Stimulated activated CD4-positive, alpha-beta T cell treated with anti-CD3 and anti-CD28 coated beads, Interleukin-15, amount 100 ng/mL, for 24 hours (primary cell): ENCODE measurements around the gene GADL1.

Experiments
- DNase-seq: peaks from one replicate; pipeline ENCODE4 v3.0.0-alpha.2; 2020

Gene GADL1

GRCh38 chr3:30873671-30874070 is 20.8 kb downstream of the GADL1 start:
- DNase-seq, result no peak

- no peak for DNase-seq
These were observed 21.6 kb downstream of the GADL1 start for GRCh38 chr3:30872879-30873278.

GRCh38 chr3:30871720-30872119 is 22.7 kb downstream of the GADL1 start:
- no peak for DNase-seq

DNA sequence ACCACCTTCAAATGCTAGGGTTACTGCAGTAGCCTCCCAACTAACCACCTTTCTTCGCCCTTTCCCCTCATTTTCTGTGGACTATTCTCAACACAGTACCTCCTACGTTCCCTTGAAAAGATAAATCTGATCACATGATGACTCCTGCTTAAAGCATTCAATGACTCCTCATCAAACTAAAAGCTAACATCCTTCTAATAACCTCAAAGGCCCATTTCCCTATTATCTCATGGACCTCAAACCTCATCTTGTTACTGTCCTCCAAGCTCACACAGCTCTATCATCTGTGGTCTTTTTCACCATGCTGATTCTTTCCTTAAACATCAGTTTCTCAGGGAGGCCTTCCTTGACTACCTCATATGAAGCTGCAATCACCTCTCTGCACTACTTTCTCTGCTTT is 29.6 kb downstream of the GADL1 start:
- DNase-seq, result no peak

- no peak for DNase-seq
These were observed 30.3 kb downstream of the GADL1 start for GRCh38 chr3:30864132-30864531.

- DNase-seq, result no peak
These were observed 32.5 kb downstream of the GADL1 start for GRCh38 chr3:30862004-30862403.

DNA sequence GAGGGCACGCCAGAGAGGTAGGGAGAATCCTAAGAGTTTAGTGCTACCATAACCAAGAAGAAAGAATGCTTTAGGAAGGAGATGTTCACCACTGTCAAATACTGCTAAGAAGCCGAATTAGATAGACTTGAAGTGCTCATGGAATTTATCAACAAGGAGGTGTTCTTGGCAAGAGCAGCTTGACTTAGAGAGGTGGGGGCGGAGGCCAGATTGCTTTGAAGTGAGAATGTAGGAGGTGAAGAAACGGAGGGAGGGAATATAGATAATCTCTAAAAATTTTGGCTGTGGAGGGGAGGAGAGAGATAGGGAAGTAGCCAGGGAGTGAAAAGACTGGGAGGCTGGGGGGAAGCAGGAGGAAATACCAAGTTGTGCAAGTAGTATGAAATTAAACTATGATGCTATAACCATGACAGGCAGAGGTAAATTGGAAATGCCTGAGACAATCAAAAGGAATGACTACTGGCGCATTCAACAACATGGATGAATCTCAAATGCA is 35.5 kb downstream of the GADL1 start:
- DNase-seq, result no peak

DNA sequence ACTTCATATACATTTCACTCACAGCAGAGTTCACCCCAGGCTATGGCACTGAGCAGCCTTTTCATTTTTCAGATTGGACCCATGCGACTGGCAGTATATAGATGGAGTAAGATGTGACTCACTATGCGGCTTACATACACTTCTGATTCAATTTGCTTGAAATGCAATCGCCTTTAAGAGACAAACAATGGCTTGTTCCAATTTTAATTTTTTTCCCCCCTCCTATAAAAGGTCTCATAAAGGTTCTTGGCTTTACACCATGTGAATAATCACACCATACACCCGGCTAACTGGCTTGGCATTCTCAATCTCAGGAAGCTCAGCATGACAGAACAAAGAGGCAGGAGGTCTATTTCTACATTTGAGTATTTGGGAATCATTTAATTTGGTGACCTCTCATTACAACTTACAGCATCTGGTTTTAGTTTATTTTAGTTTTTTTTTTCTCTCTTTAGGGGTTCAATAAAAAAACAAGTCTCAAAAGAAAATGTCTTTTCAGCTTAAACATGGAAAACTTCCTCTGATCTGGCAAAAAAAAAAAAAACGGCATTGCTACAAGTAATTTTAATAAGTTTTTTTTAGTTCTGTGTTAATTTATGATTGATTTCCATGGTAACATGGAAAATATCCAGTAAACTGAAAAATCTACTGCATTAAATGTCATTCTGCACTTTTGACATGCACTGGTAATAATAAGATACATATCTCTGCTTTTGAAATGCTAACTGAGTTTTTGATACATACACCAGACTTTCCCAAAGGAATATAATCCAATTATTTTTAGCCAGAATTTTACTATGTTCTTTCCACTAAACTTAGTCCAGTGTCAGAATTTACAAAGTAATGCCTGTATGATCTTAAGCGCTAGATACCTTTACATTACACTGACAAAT is 38.8 kb downstream of the GADL1 start:
- no peak for DNase-seq

- DNase-seq, result no peak
These were observed 41.6 kb downstream of the GADL1 start for GRCh38 chr3:30852833-30853232.

GRCh38 chr3:30848087-30848779 is 46.2 kb downstream of the GADL1 start:
- DNase-seq, result no peak

- no peak for DNase-seq
These were observed 46.9 kb downstream of the GADL1 start for GRCh38 chr3:30847592-30847991.

DNA sequence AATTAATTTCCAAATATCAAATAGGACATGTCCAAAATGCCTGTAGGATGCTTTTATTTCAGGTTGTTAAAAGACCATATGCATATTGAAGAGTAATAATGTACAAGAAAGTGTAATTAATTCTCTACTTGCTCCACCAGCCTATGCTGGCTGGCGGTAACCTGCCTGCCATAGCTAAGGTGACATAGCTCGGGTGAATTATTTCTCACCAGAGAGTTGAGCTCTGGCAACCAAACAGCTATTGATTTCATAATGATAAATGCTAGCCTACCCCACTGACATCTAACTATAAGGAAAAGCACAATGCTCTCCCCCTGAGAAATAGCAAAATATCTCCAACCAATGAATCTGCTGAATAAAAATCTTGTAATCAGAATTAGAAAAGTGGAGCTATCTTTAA is 48.9 kb downstream of the GADL1 start:
- no peak for DNase-seq

GRCh38 chr3:30843877-30844276 is 50.6 kb downstream of the GADL1 start:
- no peak for DNase-seq

DNA sequence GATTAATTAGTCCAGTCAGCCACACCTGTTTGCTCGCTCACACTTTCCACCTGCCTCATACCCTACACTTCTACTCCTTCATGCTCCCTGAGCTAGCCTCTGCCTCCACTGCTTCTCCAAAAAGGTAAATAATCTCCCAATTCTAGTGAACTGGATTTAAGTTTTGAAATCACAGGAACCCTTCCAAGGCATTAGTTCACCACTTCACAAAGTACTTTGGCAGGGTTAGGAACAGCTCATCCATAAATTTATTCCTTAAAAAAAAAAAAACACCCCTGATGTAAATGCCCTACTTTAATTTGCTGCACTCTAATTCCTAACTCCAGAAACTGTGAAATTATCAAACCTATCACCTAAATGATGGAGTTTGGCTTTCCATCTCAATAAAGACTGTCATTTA is 58.3 kb downstream of the GADL1 start:
- no peak for DNase-seq

DNA sequence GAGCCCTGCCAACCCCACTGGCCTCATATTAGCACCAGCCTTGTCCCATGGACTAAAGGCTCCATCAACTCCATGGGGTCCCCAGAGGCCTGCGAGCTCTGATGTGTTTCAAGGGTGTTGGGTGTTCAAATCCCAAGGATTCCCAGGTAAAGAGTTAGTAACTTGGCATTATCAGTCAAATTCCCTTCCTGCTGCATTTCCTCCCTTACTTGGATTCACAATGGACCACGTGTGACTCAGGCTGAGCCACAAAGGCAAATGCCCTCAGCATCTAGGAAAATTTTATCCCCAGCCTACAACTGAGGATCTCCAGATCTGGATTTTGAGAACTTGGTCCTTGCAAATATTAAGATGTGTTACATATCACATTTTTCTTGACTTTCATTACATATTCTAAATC is 58.8 kb downstream of the GADL1 start:
- no peak for DNase-seq

DNA sequence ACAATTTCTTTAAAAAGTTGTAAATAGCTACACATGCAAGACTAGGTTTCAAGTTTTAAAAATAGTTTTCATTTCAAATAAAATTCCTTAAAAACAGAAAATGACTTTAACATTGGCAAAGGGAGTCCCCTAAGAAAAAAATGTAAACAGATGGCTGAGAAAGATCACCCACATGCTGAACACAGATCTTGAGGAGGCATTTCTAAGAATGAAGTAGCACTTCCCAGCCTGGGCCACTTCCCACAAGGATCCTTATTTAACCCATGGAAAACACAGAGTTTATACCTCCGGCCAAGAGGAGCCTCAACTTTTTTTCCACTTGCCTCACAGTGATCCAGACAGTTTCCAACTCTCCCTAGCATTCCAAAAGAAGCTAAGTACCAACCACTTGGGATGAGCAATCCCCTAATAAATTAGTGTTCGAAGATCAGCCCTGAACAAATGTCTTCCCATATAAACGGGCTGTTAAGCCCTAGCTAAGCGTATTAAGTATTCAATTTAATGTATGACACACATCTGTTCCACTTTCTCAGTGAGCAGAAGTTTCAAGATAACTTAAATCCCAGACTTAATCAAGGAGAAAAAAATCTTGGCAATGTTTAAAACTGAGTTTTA is 61.4 kb downstream of the GADL1 start:
- no peak for DNase-seq

- no peak for DNase-seq
These were observed 67.4 kb downstream of the GADL1 start for GRCh38 chr3:30827080-30827479.

- DNase-seq, result no peak
These were observed 67.9 kb downstream of the GADL1 start for GRCh38 chr3:30826531-30826942.

GRCh38 chr3:30819067-30819798 is 75.2 kb downstream of the GADL1 start:
- no peak for DNase-seq

DNA sequence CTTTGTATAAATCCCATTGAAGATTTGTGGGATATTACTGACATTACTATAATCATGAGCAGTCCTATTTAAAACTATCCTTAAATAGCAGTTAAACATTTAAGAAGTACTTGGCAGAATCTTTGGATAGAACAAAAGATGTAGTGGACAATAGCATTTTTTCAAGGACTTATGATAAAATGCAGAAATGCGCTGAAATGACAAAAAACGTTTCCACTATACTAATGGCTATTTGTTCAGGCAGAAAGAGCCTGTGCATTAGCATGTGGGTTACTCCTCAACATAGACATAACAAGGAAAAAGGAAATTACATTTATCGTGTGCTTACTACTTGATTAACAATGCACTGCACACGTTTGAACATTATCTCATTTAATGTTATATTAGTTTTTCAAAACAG is 80.7 kb downstream of the GADL1 start:
- DNase-seq, result no peak

- DNase-seq, result no peak
These were observed 83.2 kb downstream of the GADL1 start for GRCh38 chr3:30811151-30811795.

DNA sequence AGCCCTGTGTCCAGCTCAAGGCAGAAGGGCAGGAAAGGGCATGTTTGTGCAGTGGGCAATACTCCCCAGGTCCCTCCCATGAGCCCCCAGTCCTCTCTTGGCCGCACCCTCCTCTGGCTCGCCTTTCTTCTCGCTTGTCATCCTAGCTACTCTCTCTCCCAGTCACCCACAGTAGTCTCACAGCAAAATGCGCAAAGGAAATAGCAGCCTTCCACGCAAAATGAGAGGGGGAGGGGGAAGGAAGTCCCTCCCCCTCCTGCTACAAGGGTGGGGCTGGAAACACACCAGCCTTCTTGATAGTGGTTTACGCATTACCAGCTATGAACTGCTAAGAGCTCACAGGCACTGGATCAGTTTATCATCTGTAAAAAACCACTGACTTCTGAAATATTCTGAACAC is 83.8 kb downstream of the GADL1 start:
- no peak for DNase-seq

DNA sequence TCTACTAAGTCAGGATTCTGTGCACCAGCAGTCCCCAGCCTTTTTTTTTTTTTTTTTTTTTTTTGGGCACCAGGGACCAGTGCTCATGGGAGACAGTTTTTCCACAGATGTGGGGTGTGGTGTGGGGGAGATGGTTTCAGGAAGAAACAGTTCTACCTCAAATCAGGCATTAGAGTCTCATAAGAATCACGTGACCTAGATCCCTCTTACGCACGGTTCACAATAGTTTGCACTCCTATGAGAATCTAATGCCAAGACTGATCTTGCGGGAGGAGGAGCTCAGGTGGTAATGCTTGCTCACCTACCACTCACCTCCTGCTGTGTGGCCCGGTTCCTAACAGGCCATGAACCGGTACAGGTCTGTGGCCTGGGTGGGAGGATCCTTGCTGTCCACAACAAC is 88.8 kb downstream of the GADL1 start:
- no peak for DNase-seq
